Measurements from ENCODE around the gene CABLES2. TPM values are rescaled to one million over a fixed set of nuclear protein-coding genes. Genes with fewer than 3 reads are reported as not detected.
"Not testable (repeated sequence)": the region's sequence is repeated elsewhere in the genome, so short reads cannot be mapped to it uniquely, and the experiment has no call there.

Gene CABLES2
- total RNA-seq, 1 donor from 2014 or later: 18.8 TPM

DNA sequence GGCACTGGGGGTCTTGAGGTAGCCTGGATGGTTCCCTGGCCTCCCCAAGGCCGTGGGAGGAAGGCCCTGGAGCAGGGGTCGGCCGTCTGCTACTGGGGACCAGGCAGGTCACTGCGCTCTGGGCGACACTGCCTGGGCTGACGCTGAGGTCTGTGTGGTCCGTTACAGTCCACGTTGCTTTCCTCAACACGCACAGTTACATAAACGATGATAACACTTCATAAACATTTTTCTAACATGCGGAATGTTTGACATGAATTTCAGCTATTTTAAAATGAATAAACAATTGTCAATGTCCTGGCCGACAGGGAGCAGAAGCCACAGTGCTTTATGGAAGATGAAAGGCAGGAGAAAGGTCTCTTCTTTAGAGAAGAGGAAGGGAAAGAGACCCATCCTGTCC, 30.4 kb upstream of the CABLES2 start:
- intact Hi-C loops (cut with micrococcal nuclease): no loop called here

DNA sequence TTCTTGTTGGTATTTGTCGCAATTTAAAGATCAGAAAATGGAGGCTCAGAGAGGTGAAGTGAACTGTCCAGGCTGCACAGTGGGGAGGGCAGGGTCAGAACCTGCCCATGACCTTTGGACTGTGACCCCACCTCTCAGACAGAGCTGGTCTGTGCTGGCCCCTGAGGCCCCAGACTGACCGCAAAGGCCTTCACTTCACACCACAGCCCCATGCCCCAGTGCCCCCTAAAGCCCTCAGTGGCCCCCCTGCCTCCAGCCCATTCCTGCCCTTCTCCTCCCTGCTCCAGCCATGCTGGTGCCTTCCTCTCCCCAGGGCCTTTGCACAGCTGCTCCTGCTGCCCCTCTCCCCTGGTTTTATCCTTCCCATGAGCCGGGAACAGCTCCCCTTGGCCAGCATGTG, 29.6 kb upstream of the CABLES2 start:
- intact Hi-C loops (cut with micrococcal nuclease): no loop called here

DNA sequence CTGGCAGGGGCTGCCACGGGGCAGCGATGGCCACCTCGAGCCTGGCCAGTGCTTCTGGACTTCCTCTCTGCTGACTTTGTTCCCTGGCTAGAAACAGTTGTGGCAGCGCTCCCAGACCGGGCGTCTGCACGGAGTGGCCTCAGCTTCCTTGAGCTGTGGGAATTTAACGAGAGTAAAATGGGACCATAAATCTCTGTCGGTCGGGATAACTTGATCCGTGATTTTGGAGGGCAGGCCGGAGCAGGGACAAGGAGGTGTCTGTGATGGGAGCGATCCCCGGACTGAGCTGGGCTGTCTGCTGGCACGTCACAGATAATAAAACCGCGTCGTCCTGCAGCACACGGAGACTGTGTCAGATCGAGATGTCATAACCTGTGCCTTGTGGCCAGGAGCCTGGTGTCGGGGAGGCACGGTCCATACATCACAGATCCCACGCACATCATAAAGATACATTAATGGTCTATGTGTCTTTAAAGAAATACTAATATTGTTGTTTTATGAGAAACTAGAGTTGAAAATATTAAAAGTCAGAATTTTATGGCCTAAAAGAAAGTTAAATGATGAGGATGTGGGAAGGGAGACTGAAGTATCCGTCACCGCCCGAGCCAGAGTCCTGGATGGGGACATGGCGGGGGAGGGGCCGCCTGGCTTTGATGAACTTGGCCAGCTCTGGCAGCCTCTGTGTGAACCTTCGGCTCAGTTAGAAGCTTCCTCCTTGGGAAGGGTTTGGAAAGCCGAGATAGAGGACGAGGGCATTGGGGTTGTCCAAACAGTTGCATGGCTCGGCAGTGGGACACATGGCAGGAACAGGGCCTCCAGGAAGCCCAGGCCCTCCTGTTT, 26.8 kb upstream of the CABLES2 start:
- intact Hi-C loops (cut with micrococcal nuclease): no loop called here

DNA sequence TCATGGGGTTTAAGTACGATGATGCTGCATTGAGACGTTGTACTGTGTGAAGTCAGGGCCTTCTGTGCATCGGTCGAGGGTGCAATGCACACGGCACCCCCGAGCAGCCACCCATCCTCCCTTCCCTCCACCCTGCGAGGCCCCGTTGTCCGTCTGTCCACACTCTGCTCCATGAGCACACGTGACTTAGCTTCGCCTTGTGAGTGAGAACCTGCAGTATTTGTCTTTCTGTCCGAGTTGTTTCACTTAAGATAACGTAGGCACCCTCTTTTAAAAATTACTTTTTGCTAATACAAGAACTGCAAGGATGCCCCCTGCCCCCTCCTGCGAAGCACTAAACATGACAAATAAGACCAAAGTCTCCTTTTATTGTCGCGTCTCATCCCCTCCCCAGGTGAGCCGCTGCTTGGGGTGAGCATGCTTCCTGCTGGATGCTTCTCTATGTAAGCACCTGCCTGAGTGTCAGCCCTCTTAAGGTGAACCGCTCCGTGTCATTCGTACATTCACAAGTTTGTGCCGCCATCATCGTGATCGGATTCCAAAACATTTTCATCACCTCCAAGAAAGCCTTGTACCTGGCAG, 23.9 kb upstream of the CABLES2 start:
- intact Hi-C loops (cut with micrococcal nuclease): no loop called here

DNA sequence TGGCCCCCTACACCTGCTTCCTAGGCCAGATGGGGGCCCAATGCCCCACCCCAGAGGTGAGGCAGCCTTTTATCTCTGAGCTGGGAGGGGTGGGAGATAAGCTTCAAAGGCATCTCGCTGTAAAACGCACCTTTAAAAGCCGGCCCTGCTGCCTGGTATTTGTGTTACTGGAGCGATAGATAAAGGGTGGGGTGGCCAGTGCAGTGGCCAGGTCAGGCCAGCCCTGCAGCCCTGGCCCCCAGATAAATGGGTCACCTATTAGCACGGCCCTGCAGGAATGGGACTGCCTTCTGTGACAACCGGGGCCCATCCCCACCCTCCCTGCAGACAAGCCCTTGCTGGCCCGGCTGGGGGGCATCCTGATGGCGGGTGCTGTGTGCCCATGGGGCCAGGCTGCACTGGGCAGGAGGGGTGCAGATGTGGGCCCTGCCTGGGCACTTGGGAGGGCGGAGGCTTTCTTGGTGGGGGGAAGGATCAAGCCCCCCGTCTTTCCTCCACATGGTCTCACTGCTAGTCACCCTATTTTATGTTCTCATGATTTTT, 23.3 kb upstream of the CABLES2 start:
- intact Hi-C loops (cut with micrococcal nuclease): no loop called here

DNA sequence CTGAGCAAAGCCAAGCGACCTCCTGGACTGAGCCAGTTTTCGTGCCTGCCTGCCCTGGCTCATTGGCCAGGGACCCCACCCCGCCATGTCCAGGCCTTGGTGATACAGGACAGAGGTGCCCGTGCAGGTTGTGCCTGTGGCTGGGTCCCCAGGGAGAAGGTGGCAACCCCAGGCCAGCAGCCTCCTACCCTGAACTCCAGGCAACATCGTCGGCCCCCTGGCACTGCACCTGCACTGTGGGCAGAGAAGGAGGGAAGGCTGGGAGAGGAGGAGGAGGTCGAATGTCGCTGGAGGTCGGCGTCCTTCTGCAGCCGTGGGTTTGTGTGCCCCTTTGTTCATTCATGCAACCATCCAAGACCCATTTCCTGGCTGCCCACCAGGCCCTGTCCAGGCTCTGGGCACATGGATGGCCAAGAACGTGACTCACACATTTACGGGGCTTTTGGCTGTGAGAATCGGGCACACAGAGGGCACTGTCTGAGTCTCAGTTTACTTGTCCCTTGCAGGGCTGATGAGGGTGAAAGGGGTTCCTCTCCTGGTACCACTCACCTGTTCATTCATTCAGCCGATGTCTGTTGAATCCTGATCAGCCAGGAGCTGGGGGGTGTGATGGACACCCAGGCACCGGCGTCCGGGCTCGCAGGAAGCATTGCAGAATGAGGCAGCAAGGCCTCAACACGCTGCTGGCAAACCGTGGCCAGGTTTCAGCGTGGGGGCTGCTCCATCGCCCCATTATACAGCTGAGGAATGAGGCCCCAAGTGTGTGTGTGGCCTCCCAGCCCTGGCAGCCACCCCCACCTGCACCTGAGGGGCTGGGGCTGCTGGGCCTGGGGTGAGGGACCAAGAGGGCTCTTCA, 22.6 kb upstream of the CABLES2 start:
- intact Hi-C loops (cut with micrococcal nuclease): no loop called here

DNA sequence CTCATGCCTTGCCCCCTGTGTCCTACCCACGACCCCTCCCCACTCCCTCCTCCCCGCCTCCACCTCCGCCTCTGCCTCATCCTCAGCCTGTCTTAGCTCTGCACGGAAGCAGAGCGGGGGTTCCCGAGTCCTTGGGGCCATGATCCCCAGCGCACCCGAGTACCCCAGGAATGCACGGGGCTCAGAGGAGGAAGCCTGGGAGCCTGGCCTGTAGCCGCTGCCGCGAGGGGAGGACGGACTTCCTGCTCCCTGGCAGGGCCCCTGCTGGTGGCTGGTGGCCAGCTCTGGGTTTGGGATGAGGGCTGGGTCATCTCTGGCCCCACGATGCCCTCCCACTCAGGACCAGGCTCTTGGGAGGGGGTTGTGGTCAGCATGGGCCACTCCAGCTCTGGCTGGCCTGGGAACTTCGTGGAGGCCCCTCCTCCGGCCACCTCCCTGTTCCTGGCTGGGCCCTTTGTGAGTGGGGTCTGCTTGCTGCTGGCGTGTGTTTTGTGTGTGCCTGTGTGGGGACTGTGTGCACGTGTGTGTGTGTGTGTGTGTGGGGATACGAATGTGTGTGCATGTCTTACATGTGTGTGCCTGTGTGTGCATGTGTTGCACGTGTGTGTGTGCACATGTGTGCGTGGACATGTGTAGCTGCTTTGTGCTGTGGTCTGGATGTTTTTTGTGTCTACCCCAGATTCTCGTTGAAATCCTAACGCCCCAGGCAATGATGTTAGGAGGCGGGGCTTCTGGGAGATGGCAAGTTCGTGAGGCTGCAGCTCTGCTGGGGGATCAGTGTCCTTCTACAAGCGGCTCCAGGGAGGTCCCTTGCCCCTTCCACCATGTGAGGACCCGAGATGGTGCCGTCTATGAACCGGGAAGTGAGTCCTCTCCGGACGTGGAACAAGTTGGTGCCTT, 21.6 kb upstream of the CABLES2 start:
- intact Hi-C loops (cut with micrococcal nuclease): no loop called here

DNA sequence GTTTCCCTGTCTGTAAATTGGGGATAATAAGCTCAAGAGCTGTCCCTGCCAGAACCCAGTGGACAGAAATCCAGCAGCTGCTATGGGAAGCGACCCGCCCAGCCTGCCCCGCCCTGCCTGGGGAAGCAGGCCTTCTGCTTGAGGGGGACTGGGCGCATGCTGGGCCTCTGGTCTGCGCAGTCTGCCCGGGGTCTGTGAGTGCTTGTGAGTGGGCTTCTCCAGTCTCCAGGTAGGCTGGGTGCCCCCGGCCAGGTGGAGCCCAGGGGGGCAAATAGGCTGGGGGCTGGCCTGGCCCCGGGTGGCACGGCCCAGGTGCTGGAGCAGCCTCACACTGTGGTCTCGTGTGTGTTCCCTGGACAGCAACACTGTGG, 20.9 kb upstream of the CABLES2 start:
- intact Hi-C loops (cut with micrococcal nuclease): no loop called here

DNA sequence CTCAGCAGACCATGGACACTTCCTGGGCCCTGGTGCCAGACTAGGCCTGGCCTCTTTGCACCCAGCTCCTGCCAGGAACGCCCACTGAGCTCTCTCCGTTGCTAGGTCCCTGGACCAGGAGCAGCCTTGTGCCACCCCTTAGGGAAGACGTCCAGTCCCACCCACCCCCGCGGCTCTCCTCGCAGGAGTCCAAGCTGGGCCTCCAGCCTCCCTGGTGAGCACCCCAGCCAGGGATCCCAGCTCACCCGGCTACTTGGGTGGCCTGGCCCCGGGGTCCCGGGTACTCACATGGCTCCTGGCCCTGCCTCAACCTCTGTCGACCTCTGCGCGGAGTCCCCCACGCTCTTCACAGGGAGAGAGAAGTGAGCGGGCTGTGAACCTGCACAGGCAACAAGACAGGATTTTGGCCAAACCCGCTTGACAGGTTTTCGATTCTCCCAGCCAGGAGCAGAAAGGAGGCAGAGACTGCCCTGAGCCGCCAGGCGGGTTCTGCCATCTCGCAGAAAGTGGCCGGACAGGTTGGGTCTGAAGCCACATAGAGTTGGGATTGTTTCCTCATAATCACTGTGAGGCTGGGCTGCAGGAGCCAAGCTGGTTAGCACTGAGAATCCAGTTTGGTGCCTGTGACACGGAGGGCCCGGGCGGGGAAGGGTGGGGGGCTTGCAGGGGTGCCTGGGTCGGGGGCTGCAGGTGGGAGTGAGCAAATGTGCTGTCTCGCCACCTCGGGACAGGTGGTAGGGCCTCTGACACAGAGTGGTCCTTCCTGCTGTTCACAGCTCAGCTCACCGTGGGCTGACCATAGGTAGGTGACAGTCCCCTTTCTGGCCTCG, 20.3 kb upstream of the CABLES2 start, which contains the start of gene RBBP8NL:
Gene RBBP8NL (minus strand): TSS at position 368 of the 830 bp plus-strand sequence. CDS start 7,892 bp downstream, outside the sequence.
- intact Hi-C loops (cut with micrococcal nuclease): no loop called here

DNA sequence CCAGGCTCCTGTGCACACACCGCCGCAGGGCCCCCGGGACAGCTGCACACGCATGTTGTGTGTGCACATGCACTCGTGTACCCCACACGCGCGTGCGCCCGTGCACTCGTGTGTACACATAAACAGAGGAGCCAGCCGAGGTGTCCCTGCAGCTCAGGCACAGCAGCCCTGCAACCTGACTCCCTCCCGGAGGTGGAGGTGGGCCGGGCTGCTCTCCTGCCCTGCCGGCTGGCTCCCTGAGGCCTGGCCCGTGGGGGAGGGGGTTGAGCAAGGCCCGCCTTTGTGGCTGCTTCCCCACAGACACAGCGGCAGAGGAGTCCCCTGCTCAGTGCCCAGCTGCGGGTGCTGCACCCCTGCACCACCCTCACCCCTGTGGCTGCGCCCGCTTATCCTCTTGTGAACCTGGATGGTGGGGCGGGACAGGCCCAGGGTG, 19.6 kb upstream of the CABLES2 start:
- intact Hi-C loops (cut with micrococcal nuclease): no loop called here

DNA sequence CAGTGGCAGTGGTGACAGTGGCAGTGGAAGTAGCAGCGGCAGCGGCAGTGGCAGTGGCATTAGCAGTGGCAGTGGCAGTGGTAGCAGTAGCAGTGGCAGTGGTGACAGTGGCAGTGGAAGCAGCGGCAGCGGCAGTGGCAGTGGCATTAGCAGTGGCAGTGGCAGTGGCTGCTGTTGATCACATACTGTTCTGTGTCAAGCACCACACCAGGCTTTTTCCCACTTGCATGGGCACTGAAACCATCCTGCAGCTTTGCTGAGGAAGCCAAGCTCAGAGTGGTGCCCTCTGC, 18.9 kb upstream of the CABLES2 start:
- intact Hi-C loops (cut with micrococcal nuclease): not testable (repeated sequence)

DNA sequence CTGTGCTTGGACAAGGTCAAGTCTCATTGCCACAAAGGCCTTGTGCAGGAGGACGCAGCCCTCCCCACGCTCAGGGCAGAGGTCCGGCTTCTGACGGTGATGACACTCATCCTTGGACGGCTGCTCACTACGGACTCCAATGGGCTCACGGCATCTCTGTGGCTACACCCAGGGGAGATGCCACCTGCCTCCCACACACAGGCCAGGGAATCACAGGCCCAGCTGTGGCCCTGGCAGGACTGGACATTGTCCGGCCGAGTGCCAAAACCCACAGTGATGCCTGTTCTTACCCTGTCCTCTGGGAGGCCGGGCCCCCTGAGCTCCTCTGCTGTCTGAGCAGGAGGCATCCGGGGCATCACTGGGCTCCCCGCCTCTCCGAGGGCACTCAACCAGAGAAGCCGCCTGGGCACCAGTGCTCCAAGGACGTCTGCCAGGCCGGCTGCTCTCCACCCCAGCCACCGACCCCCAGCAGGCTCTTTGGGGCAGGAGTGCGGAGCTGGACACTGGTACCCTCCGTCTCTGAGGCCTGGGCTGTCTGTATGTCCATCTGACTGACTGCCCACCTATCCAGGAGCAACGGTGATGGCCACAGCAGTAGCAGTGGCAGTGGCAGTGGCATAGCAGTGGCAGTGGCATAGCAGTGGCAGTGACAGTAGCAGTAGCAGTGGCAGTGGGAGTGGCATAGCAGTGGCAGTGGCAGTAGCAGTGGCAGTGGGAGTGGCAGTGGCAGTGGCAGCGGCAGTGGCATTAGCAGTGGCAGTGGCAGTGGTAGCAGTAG, 18.4 kb upstream of the CABLES2 start:
- intact Hi-C loops (cut with micrococcal nuclease): no loop called here

DNA sequence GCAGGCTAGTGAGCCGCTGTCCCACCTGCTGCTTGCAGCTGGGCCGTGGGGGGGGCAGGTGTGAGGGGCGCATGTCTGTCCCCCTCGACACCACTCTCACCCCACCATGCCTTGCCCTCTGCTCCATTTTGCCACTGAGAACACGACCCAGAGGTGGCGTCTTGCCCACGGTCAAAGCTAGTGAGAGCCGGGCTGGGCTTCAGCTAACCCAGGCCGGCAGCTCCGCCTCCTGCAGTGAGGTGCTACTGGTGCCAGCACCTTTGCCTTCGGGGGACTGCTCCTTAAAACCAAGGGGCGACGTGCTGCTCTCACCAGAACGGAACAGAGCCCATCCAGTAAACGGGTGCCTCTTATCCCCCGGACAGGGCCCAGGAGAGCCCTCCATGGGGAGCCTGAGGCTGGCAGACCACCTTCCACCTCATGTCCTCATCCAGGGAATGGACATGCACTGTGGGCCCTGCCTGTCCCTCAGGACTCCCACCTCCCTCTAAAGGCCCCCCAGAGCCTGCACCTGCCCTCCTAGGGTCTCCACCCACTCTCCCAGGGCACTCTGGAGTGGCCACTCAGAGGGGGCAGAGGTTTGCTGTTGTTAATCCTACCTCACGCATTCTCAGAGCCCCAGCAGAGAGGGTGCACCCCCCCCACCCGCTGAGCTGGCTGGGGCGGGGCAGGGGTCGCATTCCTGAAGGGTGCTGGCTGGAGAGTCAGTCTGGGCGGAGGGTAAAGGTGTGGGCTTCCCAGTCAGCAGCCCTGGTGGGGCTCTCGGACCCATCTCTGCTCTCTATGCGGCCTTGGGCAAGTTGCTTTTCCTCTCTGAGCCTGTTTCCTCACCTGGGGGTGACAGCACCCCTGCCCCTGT, 17.4 kb upstream of the CABLES2 start:
- intact Hi-C loops (cut with micrococcal nuclease): no loop called here

DNA sequence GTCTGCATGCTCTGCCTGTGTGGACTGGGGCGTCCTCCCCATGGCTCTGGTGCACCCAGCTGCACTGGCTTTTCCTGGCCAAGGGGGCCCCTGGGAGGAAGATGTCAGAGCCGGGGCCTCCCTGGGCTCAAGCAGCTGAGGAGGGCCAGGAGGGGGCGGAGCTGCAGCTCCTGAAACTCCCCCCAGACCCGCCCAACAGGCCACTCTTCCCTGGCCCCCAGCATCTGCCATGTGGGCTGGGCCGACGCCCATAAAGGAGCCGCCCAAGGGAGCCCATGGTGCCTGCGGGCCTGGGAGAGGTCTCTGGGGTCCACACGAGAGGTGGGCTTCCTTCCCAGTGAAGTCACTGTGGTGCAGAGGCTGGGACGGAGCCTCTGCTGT, 16.2 kb upstream of the CABLES2 start:
- intact Hi-C loops (cut with micrococcal nuclease): no loop called here

DNA sequence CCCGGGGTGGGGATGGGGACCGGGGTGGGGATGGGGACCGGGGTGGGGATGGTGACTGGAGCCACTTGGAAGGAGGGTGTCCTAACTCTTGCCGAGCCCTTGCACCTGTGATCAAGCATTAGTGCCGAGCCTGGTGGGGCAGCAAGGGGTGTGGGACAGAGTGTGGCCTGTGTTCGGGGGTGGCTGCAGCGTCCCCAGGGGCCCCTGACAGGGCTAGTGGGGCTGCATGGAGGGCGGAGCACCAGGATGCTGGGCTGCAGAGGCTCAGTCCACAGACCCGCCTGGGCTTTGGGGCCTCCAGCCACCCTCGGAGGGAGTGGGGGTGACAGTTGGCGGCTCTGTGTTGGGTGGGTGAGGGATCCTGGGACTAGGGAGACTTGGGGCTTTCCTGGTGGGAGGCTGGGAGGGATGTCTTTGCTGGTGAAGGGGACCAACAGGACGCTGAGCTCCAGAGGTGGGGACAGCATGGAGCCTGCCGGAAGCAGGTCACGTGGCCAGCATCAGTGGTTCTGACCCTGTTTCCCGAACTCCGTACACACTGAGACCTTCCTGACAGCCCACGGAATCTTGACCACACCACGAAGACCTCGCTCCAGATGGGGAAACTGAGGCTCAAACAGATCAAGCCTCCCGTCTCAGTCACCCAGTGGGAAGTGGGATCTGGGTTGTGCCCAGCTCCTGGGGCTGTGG, 15.7 kb upstream of the CABLES2 start:
- intact Hi-C loops (cut with micrococcal nuclease): no loop called here

DNA sequence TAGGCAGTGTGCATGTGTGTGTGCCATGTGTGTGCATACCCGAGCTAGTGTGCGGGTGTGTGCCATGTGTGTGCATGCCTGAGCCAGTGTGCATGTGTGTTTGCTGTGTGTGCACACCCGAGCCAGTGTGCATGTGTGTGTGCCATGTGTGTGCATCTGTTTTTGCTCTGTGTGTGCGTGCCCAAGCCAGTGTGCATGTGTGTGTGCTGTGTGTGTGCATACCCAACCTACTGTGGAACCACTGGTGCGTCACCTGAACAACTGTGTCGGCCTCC, 14.6 kb upstream of the CABLES2 start:
- intact Hi-C loops (cut with micrococcal nuclease): no loop called here

DNA sequence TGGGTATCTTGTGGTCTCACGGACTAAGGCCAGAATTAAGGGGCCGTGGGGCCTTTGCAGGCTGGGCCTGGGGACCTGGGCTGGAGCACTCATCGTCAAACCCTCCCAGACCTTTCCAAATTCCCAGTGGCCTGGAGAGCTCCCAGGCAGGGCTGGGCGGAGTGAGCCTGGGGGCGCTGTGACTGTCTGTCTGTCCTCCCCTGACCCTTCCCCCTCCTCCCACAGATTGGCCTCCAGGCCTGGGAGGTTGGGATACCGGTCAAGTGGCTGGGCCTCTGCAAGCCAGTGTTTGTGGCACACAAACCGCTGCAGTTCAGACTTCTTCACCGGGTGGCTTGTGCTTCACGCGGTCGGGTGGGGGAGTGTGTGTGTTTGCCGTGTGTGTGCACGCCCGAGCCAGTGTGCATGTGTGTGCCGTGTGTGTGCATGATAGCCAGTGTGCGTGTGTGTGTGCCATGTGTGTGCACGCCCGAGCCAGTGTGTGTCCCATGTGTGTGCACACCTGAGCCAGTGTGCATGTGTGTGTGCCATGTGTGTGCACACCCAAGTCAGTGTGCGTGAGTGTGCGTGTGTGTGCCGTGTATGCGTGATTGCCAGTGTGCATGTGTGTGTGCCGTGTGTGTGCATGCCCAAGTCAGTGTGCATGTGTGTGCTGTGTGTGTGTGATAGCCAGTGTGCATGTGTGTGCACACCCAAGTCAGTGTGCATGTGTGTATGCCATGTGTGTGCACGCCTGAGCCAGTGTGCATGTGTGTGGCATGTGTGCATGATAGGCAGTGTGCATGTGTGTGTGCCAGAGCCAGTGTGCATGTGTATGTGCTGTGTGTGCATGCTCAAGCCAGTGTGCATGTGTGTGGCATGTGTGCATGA, 14.0 kb upstream of the CABLES2 start:
- intact Hi-C loops (cut with micrococcal nuclease): no loop called here

Measured in T-helper 1 cell treated with Interleukin-12 subunit alpha and Interleukin-12 subunit beta and Interleukin-4 antibody, amounts not matched to agents 30 ng/mL and 1 ng/mL, for 36 hours (primary cell).